Upper lobe of left lung (tissue), 6 donors: ENCODE results near the gene NEURL3. TPM values are rescaled to one million over a fixed set of nuclear protein-coding genes. Genes with fewer than 3 reads are reported as not detected.

ENCODE experiments used
- ATAC-seq, 2 donors: fragments of 200-7000 bp; cut with Tn5 transposase; one replicate each; pipeline ENCODE4 v1.9.1; 2022; ENCODE audit warnings: mild to moderate bottlenecking in 2 of 2, moderate library complexity in 2 of 2; ENCODE audit not compliant: low FRiP score in 2 of 2
- DNase-seq, 2 donors: peaks; one replicate each; pipeline ENCODE4 v3.0.0-alpha.2; 2019 to 2020
- H3K27ac ChIP-seq, 4 donors: fragments of 200-600 bp; sonication (generic); one replicate each; pipeline ENCODE4 v1.5.1; 2016 to 2019
- H3K27me3 ChIP-seq, 4 donors: fragments of 200-600 bp; sonication (generic); one replicate each; pipeline ENCODE4 v1.5.1; 2017 to 2019
- H3K36me3 ChIP-seq, 4 donors: fragments of 200-600 bp; sonication (generic); one replicate each; pipeline ENCODE4 v1.5.1; 2016 to 2019
- H3K4me1 ChIP-seq, 4 donors: fragments of 200-600 bp; sonication (generic); one replicate each; pipeline ENCODE4 v1.5.1; 2018 to 2019
- H3K4me3 ChIP-seq, 4 donors: fragments of 200-600 bp; sonication (generic); one replicate each; pipeline ENCODE4 v1.5.1; 2017 to 2019; ENCODE audit warnings: mild to moderate bottlenecking in 2 of 4, moderate library complexity in 1 of 4
- H3K9me3 ChIP-seq, 4 donors: fragments of 200-600 bp; sonication (generic); one replicate each; pipeline ENCODE4 v1.5.1; 2018 to 2019
- CTCF ChIP-seq, 6 experiments: fragments of 450-650 bp in 4 of 6; fragments of 200-600 bp in 2 of 6; sonication (generic) in 2 of 6; IDR thresholded peaks; one replicate each; pipeline ENCODE4 v1.5.1; 2016 to 2019; ENCODE audit warnings: antibody characterized with exemption in 6 of 6
- EP300 ChIP-seq, 4 donors: sonication (generic); formaldehyde crosslinking; IDR thresholded peaks; one replicate each; pipeline ENCODE4 v1.5.1; 2017; ENCODE audit warnings: antibody characterized with exemption in 4 of 4, control low read depth in 2 of 4
- POLR2A ChIP-seq, 4 donors: fragments of 450-650 bp; IDR thresholded peaks; one replicate each; pipeline ENCODE4 v1.5.1; 2016 to 2017; ENCODE audit warnings: antibody characterized with exemption in 4 of 4, mild to moderate bottlenecking in 2 of 4
- POLR2AphosphoS5 ChIP-seq, 2 donors: sonication (generic); formaldehyde crosslinking; IDR thresholded peaks; one replicate each; pipeline ENCODE4 v1.5.1; 2017; ENCODE audit warnings: antibody characterized with exemption in 2 of 2
- WGBS, 2 donors: methylation state at CpG; one replicate each; pipeline ENCODE4 v1.1.5; 2017 to 2018; 5-methylcytosine and 5-hydroxymethylcytosine counted together
- total RNA-seq, 6 donors: library from RNA; depleted of rRNA in 4 of 6; stranded (reverse); fragments of >200 nt in 4 of 6; gene quantifications; one replicate each; pipeline versions ENCODE4 v1.1.0 to v1.2.1, GENCODE V29; 2016 to 2021
- donor health status: DM: no; HTN: no; CAD: no; lungs with moderate emphysema.
- donor health status: DM: no; HTN: yes; CAD: no; lungs with severe emphysema.

Gene NEURL3
- total RNA-seq, 6 donors from 2014 or later: 0.61 to 2.6 (median 1.1) TPM; not detected in 3

- H3K27ac ChIP-seq: no peak overlapping the region
- DNase-seq: no peak
- 79% methylated on average over 4 to 5 of the region's 5 CpGs for WGBS, 2 donors
Measured at GRCh38 chr2:96540136-96540535, 35.0 kb upstream of the NEURL3 start.

GRCh38 chr2:96539215-96539920 lies 34.2 kb upstream of the NEURL3 start:
- peak overlapping the region; percentile 40 to 100 (median 99) for H3K27ac ChIP-seq
- WGBS, 2 donors: 77 to 83% methylated on average over 8 to 9 of the region's 9 CpGs
- no peak for TF ChIP-seq POLR2A (IDR thresholded peaks at IDR 0.05)
- TF ChIP-seq POLR2AphosphoS5 (IDR thresholded peaks at IDR 0.05): no peak
- no peak for TF ChIP-seq CTCF (IDR thresholded peaks at IDR 0.05)
- TF ChIP-seq EP300 (IDR thresholded peaks at IDR 0.05): no peak
- no peaks in the 10 kb centered on the region for H3K27me3 ChIP-seq
- ATAC-seq: no peak
- DNase-seq: no peak
- peak overlapping the region in 2 of 4 donors; percentile 86 to 96 for H3K4me3 ChIP-seq
- H3K9me3 ChIP-seq: no peaks in the 10 kb centered on the region
- H3K36me3 ChIP-seq: peaks cover 0 to 20% (median 2%) of the 10 kb centered on the region in 4 donors
- H3K4me1 ChIP-seq: peaks cover 16 to 63% (median 50%) of the 10 kb centered on the region in 4 donors

More at GRCh38 chr2:96540136-96540535, 35.0 kb upstream of the NEURL3 start:
- Histone ChIP-seq H3K4me3 (no peak overlapping the region), H3K9me3 (no peaks in the 10 kb centered on the region), H3K27me3 (no peaks in the 10 kb centered on the region), H3K4me1 (peaks cover 13 to 55% (median 42%) of the 10 kb centered on the region in 4 donors), H3K36me3 (peaks cover 0 to 20% (median 2%) of the 10 kb centered on the region in 4 donors)
- ATAC-seq: no peak
- TF ChIP-seq POLR2A (IDR thresholded peaks at IDR 0.05) (no peak), CTCF (IDR thresholded peaks at IDR 0.05) (no peak), POLR2AphosphoS5 (IDR thresholded peaks at IDR 0.05) (no peak), EP300 (IDR thresholded peaks at IDR 0.05) (no peak)

- Histone ChIP-seq H3K9me3 (no peaks in the 10 kb centered on the region), H3K27ac (peak overlapping the region; percentile 98 to 100 (median 99)), H3K4me3 (peak overlapping the region; percentile 86 to 99 (median 94)), H3K27me3 (no peaks in the 10 kb centered on the region), H3K4me1 (peaks cover 23 to 70% (median 57%) of the 10 kb centered on the region in 4 donors), H3K36me3 (peaks cover 0 to 20% (median 2%) of the 10 kb centered on the region in 4 donors)
- DNase-seq (peak; percentile 88 to 94), ATAC-seq (peak; percentile 34 to 51)
- WGBS, 2 donors: 37 to 56% methylated on average over 16 of the region's 24 CpGs
- TF ChIP-seq POLR2AphosphoS5 (IDR thresholded peaks at IDR 0.05) (peak; percentile 88 to 94), CTCF (IDR thresholded peaks at IDR 0.05) (no peak), POLR2A (IDR thresholded peaks at IDR 0.05) (peak in 3 of 4 donors; percentile 33 to 86 (median 48)), EP300 (IDR thresholded peaks at IDR 0.05) (peak in 3 of 4 donors; percentile 92 to 95 (median 93))
Measured at GRCh38 chr2:96538487-96539214, 33.5 kb upstream of the NEURL3 start.

- peak in 1 of 2 donors; percentile 0 for ATAC-seq
- H3K27me3 ChIP-seq: no peaks in the 10 kb centered on the region
- 19 to 59% methylated on average over 3 to 19 of the region's 36 CpGs for WGBS, 2 donors
- peak overlapping the region; percentile 86 to 99 (median 94) for H3K4me3 ChIP-seq
- peaks cover 30 to 77% (median 64%) of the 10 kb centered on the region in 4 donors for H3K4me1 ChIP-seq
- peak overlapping the region; percentile 98 to 100 (median 99) for H3K27ac ChIP-seq
- H3K36me3 ChIP-seq: peaks cover 0 to 15% (median under 1%) of the 10 kb centered on the region in 4 donors
- TF ChIP-seq CTCF (IDR thresholded peaks at IDR 0.05): no peak
- no peak for TF ChIP-seq POLR2A (IDR thresholded peaks at IDR 0.05)
- no peak for TF ChIP-seq POLR2AphosphoS5 (IDR thresholded peaks at IDR 0.05)
- TF ChIP-seq EP300 (IDR thresholded peaks at IDR 0.05): no peak
- no peaks in the 10 kb centered on the region for H3K9me3 ChIP-seq
- DNase-seq: peak in 1 of 2 donors; percentile 89
Measured at GRCh38 chr2:96537734-96538486, 32.8 kb upstream of the NEURL3 start.
